Bronchial epithelial cell (primary cell): ENCODE measurements around the gene GRIK4. TPM values are rescaled to one million over a fixed set of nuclear protein-coding genes. Genes with fewer than 3 reads are reported as not detected.

Experiments used
- DNase-seq: peaks from one replicate; pipeline ENCODE4 v3.0.0-alpha.2; 2010; ENCODE audit warnings: low read depth
- FAIRE-seq: peaks from 2 replicates; lab custom pipeline; 2011; peaks lifted over from hg19 to GRCh38; lab: Jason Lieb, UNC
- H3K27me3 ChIP-seq: 2 replicates; pipeline ENCODE4 v1.5.1; 2011; ENCODE audit warnings: low read length; ENCODE audit not compliant: control insufficient read depth, insufficient read depth
- H3K36me3 ChIP-seq: 2 replicates; pipeline ENCODE4 v1.5.1; 2011; ENCODE audit warnings: low read length; ENCODE audit not compliant: control insufficient read depth, insufficient read depth
- H3K4me3 ChIP-seq: 2 replicates; pipeline ENCODE4 v1.5.1; 2011; ENCODE audit warnings: mild to moderate bottlenecking, low read depth, low read length, control low read depth
- total RNA-seq: library from RNA; depleted of rRNA; stranded (reverse); fragments of >200 nt; gene quantifications from 2 replicates; pipeline ENCODE4 v1.2.1, GENCODE V29; 2014
- TF ChIP-seq, protein P1 (sequence below): IDR thresholded peaks from 2 replicates; pipeline ENCODE4 v1.5.1; 2011; ENCODE audit warnings: mild to moderate bottlenecking, moderate library complexity, low read length, control low read depth, inconsistent platforms; ENCODE audit not compliant: insufficient read depth, severe bottlenecking

The GRIK4 gene
- total RNA-seq, 1 donor from 2014 or later: not detected

DNA sequence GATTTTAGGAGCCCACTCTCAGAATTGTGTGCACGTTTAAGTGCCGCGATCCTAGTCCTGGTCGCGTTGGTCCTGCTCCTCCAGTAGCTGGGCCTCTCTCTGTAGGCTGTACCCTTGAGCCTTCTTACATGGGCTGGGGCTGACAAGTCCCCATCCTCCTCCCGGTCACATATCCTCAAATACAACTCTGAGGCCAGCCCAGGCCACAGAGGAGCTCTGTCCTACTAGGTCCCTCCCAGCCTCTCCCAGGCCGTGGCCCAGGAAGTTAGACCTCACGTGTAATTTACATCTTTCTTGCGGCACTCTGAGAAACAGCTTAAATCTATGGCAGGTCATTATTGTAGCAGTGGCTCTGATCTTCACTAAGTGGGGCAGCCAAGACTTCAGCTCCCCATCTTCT, 305.2 kb downstream of the GRIK4 start:
- FAIRE-seq: no peak
- no peak for DNase-seq
- H3K36me3 ChIP-seq: no peaks in the 10 kb centered on the region
- H3K27me3 ChIP-seq: no peaks in the 10 kb centered on the region
- TF ChIP-seq, protein P1, sequence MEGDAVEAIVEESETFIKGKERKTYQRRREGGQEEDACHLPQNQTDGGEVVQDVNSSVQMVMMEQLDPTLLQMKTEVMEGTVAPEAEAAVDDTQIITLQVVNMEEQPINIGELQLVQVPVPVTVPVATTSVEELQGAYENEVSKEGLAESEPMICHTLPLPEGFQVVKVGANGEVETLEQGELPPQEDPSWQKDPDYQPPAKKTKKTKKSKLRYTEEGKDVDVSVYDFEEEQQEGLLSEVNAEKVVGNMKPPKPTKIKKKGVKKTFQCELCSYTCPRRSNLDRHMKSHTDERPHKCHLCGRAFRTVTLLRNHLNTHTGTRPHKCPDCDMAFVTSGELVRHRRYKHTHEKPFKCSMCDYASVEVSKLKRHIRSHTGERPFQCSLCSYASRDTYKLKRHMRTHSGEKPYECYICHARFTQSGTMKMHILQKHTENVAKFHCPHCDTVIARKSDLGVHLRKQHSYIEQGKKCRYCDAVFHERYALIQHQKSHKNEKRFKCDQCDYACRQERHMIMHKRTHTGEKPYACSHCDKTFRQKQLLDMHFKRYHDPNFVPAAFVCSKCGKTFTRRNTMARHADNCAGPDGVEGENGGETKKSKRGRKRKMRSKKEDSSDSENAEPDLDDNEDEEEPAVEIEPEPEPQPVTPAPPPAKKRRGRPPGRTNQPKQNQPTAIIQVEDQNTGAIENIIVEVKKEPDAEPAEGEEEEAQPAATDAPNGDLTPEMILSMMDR: no peak
- H3K4me3 ChIP-seq: no peak overlapping the region

DNA sequence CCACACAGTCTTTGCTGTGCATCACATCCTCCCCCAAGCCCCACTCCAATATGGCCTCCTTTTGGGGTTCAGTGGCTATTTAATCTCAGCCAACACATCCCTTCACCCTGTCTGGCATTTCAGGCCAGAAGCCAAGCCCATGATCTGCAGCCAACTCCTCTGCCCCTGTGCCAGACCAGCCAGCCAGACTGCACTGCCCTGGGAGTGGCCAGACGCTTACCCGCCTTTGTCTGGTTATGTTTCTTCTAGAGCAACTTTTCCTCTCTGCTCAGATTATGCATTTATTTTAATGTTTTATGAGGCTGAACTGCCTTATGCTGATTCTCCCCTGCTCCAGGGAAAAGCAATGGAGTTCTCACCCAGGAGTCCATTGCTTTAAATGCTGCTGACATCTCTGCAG, 305.6 kb downstream of the GRIK4 start:
- Histone ChIP-seq H3K36me3 (no peaks in the 10 kb centered on the region), H3K27me3 (no peaks in the 10 kb centered on the region), H3K4me3 (no peak overlapping the region)
- no peak for DNase-seq
- TF ChIP-seq, protein P1: no peak
- FAIRE-seq: no peak

DNA sequence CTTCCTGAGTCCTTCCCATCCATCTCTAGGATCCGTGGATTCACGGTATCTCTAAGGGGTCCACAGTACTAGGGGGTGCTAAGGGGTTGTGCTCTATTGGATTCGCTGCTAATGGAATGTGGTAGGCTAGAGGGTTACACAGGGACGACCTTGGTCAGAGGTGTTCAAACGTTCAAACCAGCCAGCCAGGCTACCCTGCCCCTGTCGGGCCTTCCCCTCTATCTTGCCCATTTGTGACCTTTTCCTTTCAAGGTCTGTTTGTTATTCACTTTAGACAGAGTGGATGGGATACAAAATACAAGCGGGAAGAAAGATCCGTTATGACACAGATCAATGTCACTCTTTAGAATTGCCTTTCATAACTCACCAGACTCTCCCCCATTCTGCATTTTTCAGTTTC, 306.5 kb downstream of the GRIK4 start:
- Histone ChIP-seq H3K27me3 (no peaks in the 10 kb centered on the region), H3K36me3 (no peaks in the 10 kb centered on the region), H3K4me3 (no peak overlapping the region)
- TF ChIP-seq, protein P1: no peak
- FAIRE-seq (no peak), DNase-seq (no peak)

DNA sequence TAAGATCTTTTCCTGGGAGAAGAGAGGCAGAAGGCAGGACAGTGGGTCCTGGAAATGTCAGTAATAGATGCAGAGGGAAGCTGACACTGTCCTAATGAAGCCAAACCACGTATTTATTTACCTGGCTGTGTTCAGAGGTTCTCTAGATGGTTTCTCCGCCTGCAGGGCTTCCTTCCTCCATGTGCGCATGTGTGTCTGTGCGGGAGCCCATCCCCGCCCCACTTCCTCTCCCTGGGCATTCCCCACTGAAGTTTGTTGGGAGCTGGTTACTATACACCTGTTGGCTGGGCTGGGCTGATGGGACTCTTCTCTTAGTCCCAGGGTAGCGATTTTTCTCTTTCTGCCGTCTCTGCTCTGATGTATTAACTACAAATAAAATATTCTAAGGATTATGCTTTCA, 307.5 kb downstream of the GRIK4 start:
- no peak for FAIRE-seq
- Histone ChIP-seq H3K36me3 (no peaks in the 10 kb centered on the region), H3K27me3 (no peaks in the 10 kb centered on the region), H3K4me3 (no peak overlapping the region)
- TF ChIP-seq, protein P1: no peak
- no peak for DNase-seq

DNA sequence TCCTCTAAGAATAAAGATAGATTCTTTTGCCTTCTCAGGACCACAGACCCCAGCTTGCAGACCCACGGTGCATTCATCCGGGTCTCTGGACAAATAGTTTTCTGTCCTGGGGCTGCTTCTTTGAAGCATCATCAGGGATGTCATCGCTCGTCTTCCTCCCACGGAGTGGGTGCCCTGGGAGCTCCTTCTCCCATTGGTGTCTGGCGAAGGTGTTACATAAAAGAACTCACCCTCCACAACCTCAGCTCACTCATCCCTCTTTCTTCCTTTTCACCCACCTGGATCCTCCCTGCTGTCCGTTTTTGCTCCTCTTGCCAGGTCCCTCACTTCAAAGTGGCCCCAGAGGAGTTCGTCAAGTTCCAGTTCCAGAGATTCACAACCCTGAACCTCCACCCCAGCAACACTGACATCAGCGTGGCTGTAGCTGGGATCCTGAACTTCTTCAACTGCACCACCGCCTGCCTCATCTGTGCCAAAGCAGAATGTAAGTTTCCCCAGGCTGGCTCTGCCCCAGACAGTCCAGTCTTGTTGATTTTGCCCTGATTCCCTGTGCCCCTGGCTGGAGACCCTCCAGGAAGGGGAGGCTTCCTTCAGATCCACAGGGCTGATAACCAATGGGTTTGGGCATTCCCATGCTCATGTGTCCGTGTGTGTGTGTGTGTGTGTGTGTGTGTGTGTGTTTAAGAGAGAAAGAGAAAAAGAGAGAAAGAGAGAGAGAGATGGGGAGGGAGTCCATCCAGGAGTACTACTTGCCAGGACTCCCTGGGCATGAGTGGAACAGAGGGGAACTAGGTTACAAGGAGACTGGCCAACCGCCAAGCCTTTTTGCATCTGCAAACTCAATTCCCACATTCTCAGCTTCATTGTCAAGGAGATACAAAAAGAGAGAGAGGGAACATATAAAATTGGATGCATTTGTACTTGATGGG, 308.2 kb downstream of the GRIK4 start:
- TF ChIP-seq, protein P1: no peak
- FAIRE-seq (no peak), DNase-seq (no peak)
- Histone ChIP-seq H3K27me3 (no peaks in the 10 kb centered on the region), H3K4me3 (no peak overlapping the region), H3K36me3 (no peaks in the 10 kb centered on the region)

DNA sequence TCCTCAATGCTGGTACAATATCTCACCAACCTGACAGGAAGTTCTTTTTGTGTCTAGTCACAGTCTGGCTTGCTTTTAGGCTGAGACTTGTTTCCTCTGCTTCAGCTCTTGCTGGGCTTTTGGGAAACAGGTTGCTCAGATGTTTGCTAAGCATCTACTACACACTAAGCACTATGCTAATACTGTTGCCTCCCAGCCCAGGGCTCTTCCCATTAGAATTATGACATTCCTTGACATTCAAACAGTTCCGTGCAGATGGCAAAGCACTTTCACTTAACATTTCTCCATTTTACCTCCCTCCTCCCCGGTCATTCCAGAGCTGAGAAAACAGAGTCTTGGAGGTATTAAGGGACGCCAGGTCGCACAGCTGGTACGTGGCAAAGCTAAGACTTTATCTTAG, 311.6 kb downstream of the GRIK4 start:
- TF ChIP-seq, protein P1: no peak
- FAIRE-seq (no peak), DNase-seq (no peak)
- H3K36me3 ChIP-seq: no peaks in the 10 kb centered on the region
- no peak overlapping the region for H3K4me3 ChIP-seq
- H3K27me3 ChIP-seq: no peaks in the 10 kb centered on the region
